ENCODE results near the gene ADAP2. TPM values are rescaled to one million over a fixed set of nuclear protein-coding genes. Genes with fewer than 3 reads are reported as not detected.

The ADAP2 gene
- total and polyA plus RNA-seq, 2 of the 8 experiments (the other 6 are each of a cell fraction or from before 2014, with no cell fraction given) = 0.76 to 1.1 TPM

- Histone ChIP-seq H3K56ac (replicated peaks; ENCODE audit: insufficient read length, low read depth, low read length) (no peak overlapping the region), H3K9ac (replicated peaks in 1 of 4; ENCODE audit: extremely low read depth in 1 of 4, low read depth in 3 of 4, low read length in 3 of 4) (no peak overlapping the region), H3K4me2 (ENCODE audit: insufficient read depth in 1 of 2, low read depth in 2 of 2, low read length in 2 of 2) (no peak overlapping the region), H3K4ac (replicated peaks; ENCODE audit: insufficient read length, low read depth, low read length) (no peak overlapping the region), H3K4me3 (ENCODE audit: extremely low read depth in 1 of 4, insufficient read depth in 2 of 4, low read depth in 3 of 4, low read length in 4 of 4) (no peak overlapping the region), H3K27me3 (replicated peaks in 1 of 4; ENCODE audit: control insufficient read depth in 3 of 4, extremely low read depth in 1 of 4, insufficient read depth in 3 of 4, low read length in 3 of 4) (no peaks in the 10 kb centered on the region), H3K79me1 (ENCODE audit: low read depth, low read length) (no peaks in the 10 kb centered on the region), H4K8ac (ENCODE audit: extremely low read depth, insufficient read depth, low read length) (no peak overlapping the region), H2BK15ac (ENCODE audit: low read length) (no peak overlapping the region), H2AK5ac (ENCODE audit: low read depth, low read length) (no peak overlapping the region), H3K9me3 (ENCODE audit: insufficient read depth in 2 of 2, low read depth in 1 of 2, low read length in 1 of 2) (no peaks in the 10 kb centered on the region), H3K27ac (ENCODE audit: low read depth, low read length) (no peak overlapping the region), H3K36me3 (ENCODE audit: control insufficient read depth in 2 of 4, insufficient read depth in 4 of 4, low read length in 3 of 4) (no peaks in the 10 kb centered on the region), H3K18ac (ENCODE audit: extremely low read depth, low read length) (no peak overlapping the region), H3K14ac (ENCODE audit: insufficient read length) (no peak overlapping the region), H4K91ac (replicated peaks; ENCODE audit: insufficient read length, low read length) (no peak overlapping the region), H3K4me1 (replicated peaks in 1 of 4; ENCODE audit: control insufficient read depth in 3 of 4, insufficient read depth in 4 of 4, low read length in 3 of 4) (peaks cover 0 to 3% (median 0%) of the 10 kb centered on the region in 4 experiments; a peak in 2 of 7 replicates), H3K23me2 (ENCODE audit: low read depth, low read length) (no peaks in the 10 kb centered on the region), H4K5ac (ENCODE audit: insufficient read length, low read depth, low read length) (no peak overlapping the region), H3K23ac (ENCODE audit: insufficient read length) (no peak overlapping the region), H2BK12ac (ENCODE audit: low read depth, low read length) (no peak overlapping the region), H2BK5ac (ENCODE audit: low read depth, low read length) (no peak overlapping the region), H3K79me2 (ENCODE audit: control insufficient read depth in 1 of 2, insufficient read depth in 2 of 2, low read length in 2 of 2) (no peaks in the 10 kb centered on the region), H2BK20ac (ENCODE audit: low read length) (no peak overlapping the region), H2BK120ac (replicated peaks; ENCODE audit: low read depth, low read length) (no peak overlapping the region), H2AFZ (ENCODE audit: low read length) (no peak overlapping the region), H4K20me1 (replicated peaks in 1 of 2; ENCODE audit: control insufficient read depth in 1 of 2, insufficient read depth in 2 of 2, low read length in 2 of 2) (no peaks in the 10 kb centered on the region)
- FAIRE-seq = no peak
- ChIA-PET CTCF (ENCODE audit: partially characterized antibody) (no interaction called here), POLR2A (ENCODE audit: partially characterized antibody) (interaction anchor here (1.2 kb wide), 1 partner anchor 46 kb away, joined by 3 read pairs; no protein-coding TSS in a partner anchor)
- no peak for TF ChIP-seq JUN (IDR thresholded peaks at IDR 0.05; ENCODE audit: low read depth, low read length)
- no peak for TF ChIP-seq ATF2 (IDR thresholded peaks at IDR 0.05; ENCODE audit: low read length)
- no peak for TF ChIP-seq BRCA1 (IDR thresholded peaks at IDR 0.05; ENCODE audit: low read depth, low read length)
- DNase-seq (ENCODE audit: low read depth in 1 of 2, low spot score in 2 of 2) = no peak
- 91% methylated on average over 9 of the region's 9 CpGs; no CpG with 5 or more reads in 1 of the 2 experiments for WGBS, 2 experiments (ENCODE audit: extremely low coverage in 1 of 2, insufficient coverage in 1 of 2, insufficient read length in 1 of 2, insufficient replicate concordance in 2 of 2, low coverage in 1 of 2, low lambda C conversion rate in 2 of 2, missing lambda C conversion rate in 1 of 2)
Measured at GRCh38 chr17:30952638-30953393, 31.1 kb downstream of the ADAP2 start.

Data from H1 (cell line).